H1 (cell line): Measurements from ENCODE around the gene COL4A2. TPM values are rescaled to one million over a fixed set of nuclear protein-coding genes. Genes with fewer than 3 reads are reported as not detected.

Experiments
- KDM4A ChIP-seq: IDR thresholded peaks from one replicate; pipeline ENCODE4 v1.7.1; 2012; ENCODE audit warnings: low read depth, mild to moderate bottlenecking, moderate library complexity, low read length, inconsistent platforms; ENCODE audit not compliant: severe bottlenecking
- RAD21 ChIP-seq, 2 experiments: IDR thresholded peaks in 1 of 2; conservative IDR thresholded peaks in 1 of 2; 2 replicates each; pipeline ENCODE4 v1.6.1; 2011; ENCODE audit warnings: low read depth in 2 of 2, low read length in 2 of 2, improper control_type of control experiment in 1 of 2, inconsistent platforms in 1 of 2, mild to moderate bottlenecking in 1 of 2, moderate library complexity in 1 of 2
- RFX5 ChIP-seq: IDR thresholded peaks from 2 replicates; pipeline ENCODE4 v1.6.1; 2011; ENCODE audit warnings: low read depth, low read length, improper control_type of control experiment, borderline replicate concordance
- SRF ChIP-seq: IDR thresholded peaks from 2 replicates; pipeline ENCODE4 v1.6.1; 2011; ENCODE audit warnings: mild to moderate bottlenecking, low read depth, low read length, moderate library complexity
- polyA plus RNA-seq, 7 experiments: library from polyadenylated mRNA; depleted of rRNA in 3 of 7; stranded (reverse) in 5 of 7; unstranded in 2 of 7; fragments of >200 nt in 5 of 7; fragments of 200-250 nt in 2 of 7; gene quantifications; 1 replicate in 5 of 7; 2 replicates in 1 of 7; 4 replicates in 1 of 7; pipeline versions ENCODE4 v1.2.1 to v1.2.3, GENCODE V29; 2011 to 2013; ENCODE audit warnings: missing spikeins in 2 of 7, mixed read lengths in 2 of 7
- total RNA-seq: library from RNA; stranded (reverse); fragmentation: NEBNext Ultra II Directional; extraction: Animal tissue kit (Norgen Biotek cat#: 25700); gene quantifications from 2 replicates; pipeline ENCODE4 v1.2.1, GENCODE V29; 2021
- TF ChIP-seq, protein P1 (sequence below): IDR thresholded peaks from 2 replicates; pipeline ENCODE4 v1.6.1; 2012; ENCODE audit warnings: inconsistent platforms

COL4A2 gene
- total and polyA plus RNA-seq, 2 of the 8 experiments (the other 6 are each of a cell fraction or from before 2014, with no cell fraction given) = 80.4 to 87.3 TPM

DNA sequence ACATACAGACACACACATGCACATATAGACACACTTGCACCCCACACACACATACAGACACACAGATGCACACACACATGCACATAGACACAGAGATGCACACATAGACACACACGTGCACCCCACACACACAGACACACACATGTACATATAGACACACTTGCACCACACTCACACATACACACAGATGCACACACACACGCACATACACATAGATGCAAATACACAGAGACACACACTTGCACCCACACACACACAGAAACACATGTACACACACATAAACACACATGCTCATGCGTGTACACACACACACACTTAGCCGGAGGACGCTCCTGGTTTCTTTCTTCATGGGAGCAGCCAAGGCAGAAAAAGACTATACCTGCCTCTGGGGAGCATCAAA lies 10.0 kb downstream of the COL4A2 start (continued):
- TF ChIP-seq, protein P1, sequence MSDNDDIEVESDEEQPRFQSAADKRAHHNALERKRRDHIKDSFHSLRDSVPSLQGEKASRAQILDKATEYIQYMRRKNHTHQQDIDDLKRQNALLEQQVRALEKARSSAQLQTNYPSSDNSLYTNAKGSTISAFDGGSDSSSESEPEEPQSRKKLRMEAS = no peak
- no peak for TF ChIP-seq SRF
- no peak for TF ChIP-seq KDM4A
- no peak for TF ChIP-seq RFX5
- no peak for TF ChIP-seq RAD21 (IDR thresholded peaks at IDR 0.05 in 1 of 2, conservative IDR thresholded peaks at IDR 0.05 in 1 of 2; ENCODE audit: low read depth in 2 of 2, low read length in 2 of 2)
